Amniotic stem cell (primary cell): ENCODE measurements around the gene COL4A4.
"Not testable (repeated sequence)": the region's sequence is repeated elsewhere in the genome, so short reads cannot be mapped to it uniquely, and the experiment has no call there.

Experiments
- DNase-seq: peaks from one replicate; lab custom pipeline; 2025; lab: John Stamatoyannopoulos, UW

COL4A4 gene

DNA sequence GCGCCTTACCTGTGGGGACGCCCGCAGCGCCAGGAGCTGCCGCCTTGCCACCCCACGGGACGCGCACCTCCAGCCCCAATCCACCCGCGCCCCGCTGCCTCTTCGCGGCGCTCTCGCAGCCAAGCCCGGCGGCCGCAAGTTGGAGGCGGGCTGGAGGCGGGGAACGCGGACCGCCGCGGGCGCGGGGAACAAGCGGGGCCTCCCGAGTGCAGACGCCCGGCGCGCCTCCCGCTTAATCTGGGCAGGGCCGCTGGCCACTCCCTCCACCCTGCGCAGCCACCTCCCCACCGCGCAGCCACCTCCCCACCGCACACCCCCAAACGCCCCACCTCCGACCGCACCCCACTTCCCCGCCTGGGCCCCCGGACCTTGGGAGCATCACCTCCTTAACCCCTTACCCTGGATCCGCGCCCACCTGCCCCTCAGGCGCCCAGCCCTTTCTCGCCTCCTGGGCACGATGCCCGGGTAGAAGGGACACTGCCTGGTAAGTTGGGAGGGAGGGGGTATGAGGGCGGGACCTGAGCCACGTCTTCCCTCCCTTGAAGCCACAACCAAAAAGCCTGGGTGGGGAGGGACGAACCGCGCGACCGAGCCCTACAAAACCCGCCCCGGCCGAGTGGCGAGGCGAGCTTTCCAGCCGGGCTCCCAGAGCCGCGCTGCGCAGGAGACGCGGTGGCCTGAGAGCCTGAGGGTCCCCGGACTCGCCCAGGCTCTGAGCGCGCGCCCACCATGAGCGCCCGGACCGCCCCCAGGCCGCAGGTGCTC is at the start of gene COL4A4, which contains the start of gene COL4A3:
Gene COL4A4 (minus strand): TSS at position 208 of the 765 bp plus-strand sequence. CDS start 16,722 bp downstream, outside the sequence.
Gene COL4A3 (plus strand): TSS at position 627 of the 765 bp plus-strand sequence. CDS start 103 bp downstream, at position 730.
- no peak for DNase-seq

DNA sequence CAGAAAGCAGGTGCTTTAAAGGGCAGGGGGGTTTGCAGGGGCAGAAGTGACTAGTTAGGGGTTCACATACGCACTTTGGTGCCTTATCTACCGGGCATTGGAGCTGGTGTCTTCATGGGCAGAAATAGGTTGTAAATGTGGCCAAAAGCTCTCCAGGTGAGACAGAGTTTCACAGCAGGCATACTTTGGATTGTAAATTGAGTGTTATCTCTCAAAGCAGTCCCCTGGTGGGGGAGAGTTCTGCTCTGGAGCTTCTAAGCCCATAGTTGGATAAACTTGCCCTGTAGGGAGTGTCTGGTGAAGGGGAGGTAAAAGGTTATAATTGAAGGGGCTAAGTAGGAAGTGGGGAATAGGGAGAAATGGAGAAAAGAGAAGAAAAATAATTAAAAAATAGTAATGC is 43.6 kb upstream of the COL4A4 start:
- DNase-seq: no peak

DNA sequence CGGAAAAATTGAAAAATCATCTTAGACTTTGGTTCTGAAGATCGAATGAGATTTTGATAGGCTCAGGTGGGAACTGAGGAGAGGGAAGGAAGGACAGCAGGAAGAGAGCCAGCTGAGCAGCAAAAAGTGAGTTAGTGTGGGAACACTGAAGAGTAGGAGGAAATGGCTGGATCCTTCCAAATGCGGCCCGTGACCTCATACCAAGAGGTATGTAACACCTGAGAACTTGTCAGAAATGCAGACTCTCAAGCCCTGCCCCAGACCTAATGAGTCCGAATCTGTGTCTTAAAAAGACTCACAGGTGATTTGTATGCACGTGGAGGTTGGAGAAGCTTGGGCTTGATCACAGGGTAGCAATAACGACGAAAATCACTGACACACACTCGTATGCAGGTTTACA is 42.4 kb upstream of the COL4A4 start:
- DNase-seq: no peak

DNA sequence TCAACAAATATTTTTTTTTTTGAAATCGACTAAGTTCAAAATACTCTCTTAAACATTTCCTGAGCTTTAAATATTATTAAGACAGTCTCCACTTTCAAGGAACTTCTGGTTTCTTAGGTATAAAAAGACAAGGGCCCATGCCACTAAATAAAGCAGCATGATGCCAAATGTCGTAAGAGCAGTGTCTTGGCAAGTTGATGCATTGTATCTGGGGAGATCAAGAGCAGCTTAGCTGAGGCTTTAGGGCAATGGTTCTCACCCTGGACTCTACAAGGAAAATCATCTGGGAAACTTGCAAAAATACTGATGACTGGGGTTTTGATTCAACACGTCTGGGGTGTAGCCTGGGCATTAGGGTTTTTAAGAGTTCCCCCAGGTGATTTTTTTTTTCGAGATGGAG is 41.7 kb upstream of the COL4A4 start:
- no peak for DNase-seq

DNA sequence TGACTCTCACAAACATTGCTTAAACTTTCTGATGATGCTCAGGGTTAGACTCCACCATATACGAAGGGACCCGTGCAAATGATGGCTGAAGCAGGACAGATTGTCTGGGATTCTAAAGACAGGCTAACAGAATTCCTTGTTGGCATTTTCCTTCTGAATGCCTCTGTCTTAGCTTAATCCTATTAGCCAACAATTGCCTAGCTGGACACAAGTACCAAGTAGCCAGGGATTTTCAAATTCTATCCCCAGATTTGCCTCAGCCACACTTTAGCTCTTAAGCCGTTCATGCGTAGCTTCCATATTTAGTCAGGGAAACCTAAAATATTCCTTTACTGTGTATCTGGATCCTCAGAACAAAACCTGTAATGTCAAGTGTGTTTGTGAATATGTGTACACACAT is 40.4 kb upstream of the COL4A4 start:
- DNase-seq: no peak

DNA sequence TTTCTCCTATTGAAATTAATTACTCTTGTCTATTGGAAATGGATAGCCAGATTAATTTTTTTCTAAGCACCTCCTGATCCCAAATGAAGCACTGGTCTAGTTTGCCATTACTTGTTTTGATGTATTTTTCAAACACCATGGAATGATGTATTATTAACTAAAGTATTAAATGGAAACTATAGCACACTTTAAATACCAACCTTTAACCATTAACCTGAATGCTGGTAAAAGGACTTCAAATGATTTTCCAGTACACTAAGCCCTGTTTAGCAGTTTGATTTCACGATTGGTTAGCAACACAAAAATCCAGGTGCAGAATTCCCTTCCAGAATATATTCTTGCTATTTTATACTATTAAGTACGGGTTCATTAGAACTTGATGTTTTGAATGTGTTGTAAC is 37.8 kb upstream of the COL4A4 start:
- DNase-seq: no peak

DNA sequence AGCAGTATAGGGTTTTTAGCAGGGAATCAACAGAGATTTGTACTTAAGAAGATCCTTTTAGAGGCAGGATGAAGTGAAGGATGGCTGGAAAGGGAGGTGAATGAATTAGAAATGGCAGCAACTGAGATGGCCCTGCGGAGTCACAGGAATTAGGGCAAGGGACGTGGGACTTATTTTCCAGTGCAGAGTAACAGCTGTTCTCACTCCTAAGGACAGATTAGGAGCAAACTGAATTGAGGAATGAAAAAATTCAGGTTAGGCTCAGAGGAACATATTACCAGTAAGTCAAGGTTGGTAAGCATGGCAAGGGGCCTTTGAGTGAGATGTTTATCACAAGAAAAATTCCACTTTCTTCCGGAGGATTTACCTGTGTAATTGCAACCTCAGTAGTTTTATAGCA is 34.9 kb upstream of the COL4A4 start:
- DNase-seq: no peak

GRCh38 chr2:227194219-227194618 is 30.2 kb upstream of the COL4A4 start:
- no peak for DNase-seq

DNA sequence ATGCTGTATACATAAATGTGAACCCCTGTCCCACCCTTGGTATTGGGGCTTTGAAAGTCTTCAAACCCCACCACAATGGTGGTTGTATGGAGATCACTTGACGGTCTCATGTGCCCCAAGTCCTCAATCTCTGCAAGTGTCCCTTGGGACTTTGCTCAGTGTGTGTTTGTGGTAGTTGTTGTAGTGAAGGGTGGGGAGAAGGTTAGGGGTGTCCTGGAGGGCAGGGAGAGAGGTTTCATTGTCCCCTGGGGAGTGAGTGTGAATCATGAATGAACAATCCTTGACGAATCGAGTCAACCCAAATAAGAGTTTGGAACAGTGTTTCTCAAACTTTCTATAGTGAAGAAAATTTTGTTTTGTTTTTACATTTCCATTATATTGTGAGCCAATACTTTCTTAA is 28.5 kb upstream of the COL4A4 start:
- DNase-seq: no peak

- DNase-seq: no peak
Observed at GRCh38 chr2:227191367-227191766, 27.4 kb upstream of the COL4A4 start.

GRCh38 chr2:227188292-227188691 is 24.3 kb upstream of the COL4A4 start:
- DNase-seq: no peak

GRCh38 chr2:227186751-227187150 is 22.7 kb upstream of the COL4A4 start:
- no peak for DNase-seq

DNA sequence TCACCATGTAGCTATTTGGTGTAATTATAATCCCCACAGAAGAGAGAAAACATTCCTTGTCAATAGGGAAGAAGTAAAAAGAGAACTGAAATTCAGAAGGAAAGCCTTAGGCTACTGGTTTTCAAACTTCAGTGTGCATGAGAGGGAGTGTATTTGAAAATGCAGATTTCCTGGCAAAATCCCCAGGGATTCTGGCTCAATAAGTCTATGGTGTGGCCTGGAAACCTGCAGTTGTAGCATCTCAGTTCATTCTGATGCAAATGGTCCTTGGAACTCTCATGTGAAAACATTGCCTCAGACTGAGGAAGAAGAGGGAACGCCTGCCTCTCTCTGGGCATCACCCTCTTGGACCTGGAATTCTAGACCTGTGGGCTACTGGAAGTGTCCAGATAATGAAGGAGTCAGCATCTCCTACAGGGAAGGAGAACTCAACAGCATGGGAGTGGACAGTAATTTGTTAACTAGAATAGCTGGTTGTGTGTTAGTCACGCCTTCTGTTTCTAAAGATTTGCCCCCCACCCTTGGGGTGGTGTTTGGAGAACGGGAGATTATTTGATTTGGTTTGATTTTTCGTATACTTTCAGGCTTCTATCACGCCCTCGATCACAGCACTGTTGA is 21.7 kb upstream of the COL4A4 start:
- DNase-seq: no peak

DNA sequence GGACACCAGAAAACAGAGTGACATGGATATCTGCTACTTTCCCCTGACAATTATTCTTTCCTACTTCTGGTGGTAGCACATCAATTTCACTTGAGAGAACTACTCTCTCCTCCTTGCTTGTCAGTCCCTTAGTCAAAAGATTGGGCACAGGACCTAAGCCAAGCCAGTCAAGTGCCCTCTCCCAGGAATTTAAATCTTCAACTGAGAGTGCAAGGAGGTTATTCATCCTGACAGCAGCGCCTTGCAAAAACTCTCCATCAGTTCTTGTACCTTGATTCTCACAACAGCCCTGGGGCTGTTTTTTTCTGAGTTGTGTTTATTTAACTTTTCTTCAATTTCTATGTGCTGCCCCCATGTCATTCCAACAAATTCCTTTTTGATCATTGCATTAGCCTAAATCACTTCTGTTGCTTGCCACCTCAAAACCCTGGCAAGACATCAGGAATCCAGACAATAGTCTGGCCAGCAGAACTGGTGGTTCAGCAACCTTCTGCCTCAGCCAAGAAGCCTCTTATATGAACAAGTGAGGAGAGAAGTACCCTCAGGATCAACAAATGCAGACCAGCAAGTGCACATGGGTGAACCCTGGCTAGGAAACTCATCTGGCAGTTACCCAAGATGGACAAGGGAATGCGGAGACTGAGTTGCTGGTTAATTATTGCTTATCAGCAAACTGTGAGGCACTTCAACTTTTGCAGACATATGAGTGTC is 19.8 kb upstream of the COL4A4 start:
- DNase-seq: no peak

- DNase-seq: no peak
Observed at GRCh38 chr2:227182765-227183164, 18.8 kb upstream of the COL4A4 start.

GRCh38 chr2:227180770-227181169 is 16.8 kb upstream of the COL4A4 start:
- DNase-seq: no peak

GRCh38 chr2:227179988-227180685 is 16.1 kb upstream of the COL4A4 start:
- DNase-seq: no peak

DNA sequence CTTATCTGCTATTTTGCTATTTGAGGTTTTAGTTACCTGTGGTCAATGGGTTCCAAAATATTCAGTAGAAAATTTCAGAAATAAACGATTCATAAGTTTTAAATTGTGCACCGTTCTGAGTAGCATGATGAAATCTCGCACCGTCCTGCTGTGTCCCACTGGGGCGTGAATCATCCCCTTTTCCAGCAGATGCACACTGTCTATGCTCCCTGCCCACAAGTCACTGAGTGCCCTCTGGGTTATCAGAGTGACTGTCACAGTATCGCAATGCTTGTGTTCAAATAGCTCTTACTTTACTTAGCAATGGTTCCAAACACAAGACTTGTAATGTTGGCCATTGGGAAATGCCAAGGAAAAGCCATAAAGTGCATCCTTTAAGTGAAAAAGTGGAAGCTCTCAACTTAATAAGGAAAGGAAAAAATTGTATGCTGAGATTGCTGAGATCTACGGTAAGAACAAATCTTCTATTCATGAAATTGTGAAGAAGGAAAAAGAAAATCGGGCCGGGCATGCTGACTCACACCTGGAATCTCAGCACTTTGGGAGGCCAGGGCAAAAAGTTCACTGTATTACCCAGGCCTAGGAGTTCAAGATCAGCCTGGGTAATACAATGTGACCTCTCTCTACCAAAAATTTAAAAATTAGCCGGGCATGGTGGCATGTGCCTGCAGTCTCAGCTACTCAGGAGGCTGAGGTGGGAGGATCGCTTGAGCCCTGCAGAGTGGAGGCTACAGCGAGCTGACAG is 13.8 kb upstream of the COL4A4 start:
- DNase-seq: no peak

DNA sequence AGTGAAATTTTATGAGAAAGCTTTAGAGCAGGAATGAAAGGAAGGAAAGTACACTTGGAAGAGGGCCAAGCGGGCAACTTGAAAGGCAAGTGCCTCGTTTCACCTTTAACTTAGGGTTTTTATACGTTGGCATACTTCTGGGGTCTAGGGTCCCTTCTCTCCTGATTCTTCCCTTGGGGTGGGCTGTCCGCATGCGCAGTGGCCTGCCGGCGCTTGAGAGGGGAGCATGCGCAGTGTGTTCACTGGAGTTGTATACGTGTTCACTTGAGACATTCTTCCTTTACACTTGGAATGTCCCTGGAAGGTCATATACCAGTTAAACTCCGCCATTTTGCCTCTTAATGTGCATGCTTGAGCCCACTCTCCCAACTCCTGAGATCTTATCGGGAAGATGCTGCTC is 7.8 kb upstream of the COL4A4 start:
- DNase-seq: not testable (repeated sequence)

GRCh38 chr2:227164763-227165291 is 822 bp upstream of the COL4A4 start:
- DNase-seq: no peak

DNA sequence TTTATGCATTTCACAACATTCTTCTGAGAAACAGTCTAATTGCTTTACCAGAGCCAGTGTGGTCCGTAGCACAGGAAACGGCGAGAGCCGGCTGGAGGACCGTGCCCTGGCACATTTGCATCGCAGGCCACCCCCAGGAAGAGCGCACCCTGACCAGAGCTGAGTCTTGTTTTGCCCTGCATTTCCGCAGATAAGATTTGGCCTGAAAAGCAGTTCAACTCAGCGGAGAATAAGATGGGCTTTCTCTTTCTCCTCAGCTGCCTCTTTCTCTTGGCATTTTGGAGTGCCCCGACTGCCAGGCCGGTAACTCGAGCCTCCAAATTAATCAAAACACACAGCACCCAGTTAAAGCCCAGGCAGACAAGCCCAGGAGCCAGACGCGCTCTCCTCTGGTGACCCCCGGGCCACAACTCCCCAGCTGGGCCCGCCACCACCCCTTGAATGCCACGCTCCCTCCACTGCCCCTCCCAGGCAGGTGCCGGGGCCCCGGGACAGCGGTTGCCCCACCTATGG is 464 bp downstream of the COL4A4 start:
- DNase-seq: no peak
